C4-2B (cell line): Measurements from ENCODE around the gene KCTD16.

Experiments
- CTCF ChIP-seq: fragments of 450-650 bp; conservative IDR thresholded peaks from 2 replicates; pipeline ENCODE4 v1.5.1; 2017; ENCODE audit warnings: mild to moderate bottlenecking
- ZFX ChIP-seq: fragments of 450-650 bp; IDR thresholded peaks from 2 replicates; pipeline ENCODE4 v1.6.1; 2017

- TF ChIP-seq CTCF (no peak), ZFX (no peak)
Measured at GRCh38 chr5:144531188-144531587, 360.5 kb downstream of the KCTD16 start.
